ENCODE measurements around the gene SERPINB2. TPM values are rescaled to one million over a fixed set of nuclear protein-coding genes. Genes with fewer than 3 reads are reported as not detected.

SERPINB2 gene
- total and polyA plus RNA-seq, 5 experiments from 2014 or later = 0.09 to 1.9 (median 1.5) TPM; not detected in 2

DNA sequence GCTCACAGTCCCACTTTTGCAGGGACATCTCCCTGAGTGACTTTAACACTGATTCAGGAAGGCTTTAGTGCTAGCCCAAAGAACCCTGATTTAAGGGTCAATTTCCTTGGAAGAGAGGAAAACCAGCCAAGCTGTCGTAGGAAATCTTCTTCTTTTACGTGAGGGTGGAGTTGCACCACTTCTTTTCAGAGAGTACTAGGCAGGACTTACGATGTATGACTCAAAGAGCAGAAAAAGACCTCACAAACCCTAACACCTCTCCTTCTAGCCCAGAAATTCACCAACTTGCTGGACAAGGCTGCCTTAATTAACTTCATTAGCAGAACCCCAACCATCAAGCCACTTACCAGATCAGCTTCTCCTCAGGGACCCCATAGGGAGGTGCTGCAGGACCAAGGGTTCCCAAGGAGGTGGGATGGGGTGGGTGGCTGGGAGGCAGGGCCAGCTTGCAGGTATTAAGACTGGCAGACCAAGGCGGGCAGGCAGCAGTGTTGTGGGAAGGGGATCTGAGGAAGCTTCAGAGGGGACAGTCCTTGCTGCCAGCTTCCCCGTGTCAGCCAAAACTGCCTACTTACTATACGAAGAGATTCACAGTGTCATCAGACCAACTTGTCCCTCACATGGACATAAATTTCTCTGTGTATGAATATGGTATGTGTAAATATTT, 6.7 kb downstream of the SERPINB2 start:
- POLR2A ChIA-PET = no interaction called here
- H3K4me1 Mint-ChIP-seq = no peaks in the 10 kb centered on the region
- no peaks in the 10 kb centered on the region for H3K9me3 Mint-ChIP-seq
- peaks cover 0 to 46% (median 5%) of the 10 kb centered on the region in 5 donors for H3K27me3 Mint-ChIP-seq
- no peak overlapping the region for H3K27ac Mint-ChIP-seq
- no peaks in the 10 kb centered on the region for H3K36me3 Mint-ChIP-seq
- DNase-seq (no peak), ATAC-seq (no peak)
- H3K4me3 Mint-ChIP-seq = no peak overlapping the region

DNA sequence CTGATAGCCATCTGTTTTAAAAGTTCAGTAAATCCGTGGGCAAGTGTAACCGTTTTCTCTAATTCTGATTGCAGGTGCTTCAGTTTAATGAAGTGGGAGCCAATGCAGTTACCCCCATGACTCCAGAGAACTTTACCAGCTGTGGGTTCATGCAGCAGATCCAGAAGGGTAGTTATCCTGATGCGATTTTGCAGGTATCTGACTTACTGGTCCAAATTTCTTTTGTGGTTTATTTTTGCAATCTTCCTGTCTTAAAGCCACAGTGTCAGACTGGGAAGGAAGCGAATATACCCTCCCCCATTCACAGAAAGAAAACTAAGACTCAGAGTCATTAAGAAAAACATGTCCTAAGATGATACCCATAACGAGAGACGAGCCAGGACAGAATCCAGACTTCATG, 7.7 kb downstream of the SERPINB2 start:
- Mint-ChIP-seq H3K4me3 (no peak overlapping the region), H3K36me3 (no peaks in the 10 kb centered on the region), H3K9me3 (no peaks in the 10 kb centered on the region), H3K27me3 (peaks cover 0 to 46% (median 5%) of the 10 kb centered on the region in 5 donors), H3K4me1 (no peaks in the 10 kb centered on the region), H3K27ac (no peak overlapping the region)
- POLR2A ChIA-PET = no interaction called here
- no peak for DNase-seq
- no peak for ATAC-seq

DNA sequence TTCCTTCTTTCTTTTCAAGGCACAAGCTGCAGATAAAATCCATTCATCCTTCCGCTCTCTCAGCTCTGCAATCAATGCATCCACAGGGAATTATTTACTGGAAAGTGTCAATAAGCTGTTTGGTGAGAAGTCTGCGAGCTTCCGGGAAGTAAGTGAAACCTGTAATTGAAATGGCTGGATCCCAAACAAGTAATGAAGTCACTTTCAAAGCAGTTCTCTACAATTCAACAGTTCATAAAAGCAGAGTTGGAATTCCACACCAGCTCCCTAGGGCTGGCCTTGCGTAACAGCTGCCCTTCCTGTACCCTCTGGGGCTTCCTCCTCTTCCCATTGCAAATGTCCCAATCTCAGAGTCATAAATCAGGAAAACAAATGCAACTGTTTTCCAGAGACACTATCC, 9.6 kb downstream of the SERPINB2 start:
- Mint-ChIP-seq H3K27me3 (peaks cover 1 to 35% (median 4%) of the 10 kb centered on the region in 5 donors), H3K27ac (no peak overlapping the region), H3K9me3 (no peaks in the 10 kb centered on the region), H3K4me3 (no peak overlapping the region), H3K4me1 (no peaks in the 10 kb centered on the region), H3K36me3 (no peaks in the 10 kb centered on the region)
- ATAC-seq = no peak
- POLR2A ChIA-PET = no interaction called here
- DNase-seq = no peak

DNA sequence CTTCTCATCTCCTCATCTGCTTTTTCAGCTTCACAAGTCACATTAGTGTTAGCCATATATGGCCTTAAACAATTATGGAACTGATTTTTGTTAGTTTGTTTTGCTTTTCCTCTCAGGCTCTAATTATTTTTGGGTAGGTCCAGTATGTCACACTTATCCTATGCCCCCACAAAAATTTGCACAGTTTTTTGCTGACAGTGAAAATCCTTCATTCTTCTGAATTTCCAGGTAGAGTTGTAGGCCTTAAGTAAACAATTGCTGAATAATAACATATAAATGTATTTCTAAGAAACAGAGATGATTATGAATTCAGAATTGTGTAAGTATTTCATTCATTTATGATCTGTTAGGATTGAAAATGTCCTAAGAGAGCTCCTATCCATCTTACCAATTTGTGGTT, 11.7 kb downstream of the SERPINB2 start:
- Mint-ChIP-seq H3K4me3 (no peak overlapping the region), H3K27me3 (peaks cover 1 to 21% (median 7%) of the 10 kb centered on the region in 5 donors), H3K36me3 (no peaks in the 10 kb centered on the region), H3K27ac (no peak overlapping the region), H3K9me3 (no peaks in the 10 kb centered on the region), H3K4me1 (no peaks in the 10 kb centered on the region)
- no peak for DNase-seq
- POLR2A ChIA-PET = no interaction called here
- ATAC-seq = no peak

DNA sequence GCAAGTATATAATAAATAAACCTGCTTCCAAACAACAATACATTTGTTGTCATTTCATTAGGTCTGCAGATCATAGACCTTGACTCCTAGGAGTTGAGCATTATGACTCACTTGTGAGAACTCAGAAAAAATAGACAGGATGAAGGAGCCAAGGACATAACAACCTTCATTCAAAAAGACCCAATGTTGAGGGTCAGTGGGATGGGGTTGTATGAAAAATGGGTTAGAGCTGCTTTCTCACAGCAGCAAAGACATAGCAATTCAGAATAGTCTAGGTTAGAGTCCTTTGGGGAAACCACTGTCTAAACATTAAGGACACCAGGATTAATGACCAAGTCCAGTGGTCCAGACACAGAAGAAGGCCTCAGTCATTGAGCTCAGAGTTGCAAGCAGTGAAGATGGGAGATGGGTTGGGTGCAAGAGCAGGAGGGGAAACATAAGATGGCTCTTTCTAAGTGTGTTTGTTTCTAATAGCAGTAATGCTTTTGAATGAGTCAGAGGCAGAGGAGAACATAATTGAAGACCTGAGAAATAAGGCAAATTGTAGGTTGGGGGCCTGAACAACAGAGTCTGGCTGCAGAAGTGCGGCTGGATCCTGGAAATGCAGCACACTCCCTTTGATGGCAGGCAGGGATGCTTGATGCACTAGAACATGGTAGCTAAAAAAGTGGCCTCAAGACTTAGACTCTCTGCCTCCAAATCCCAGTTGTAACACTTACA, 16.5 kb downstream of the SERPINB2 start:
- POLR2A ChIA-PET = no interaction called here
- DNase-seq (no peak), ATAC-seq (no peak)
- peaks cover 1 to 11% (median 7%) of the 10 kb centered on the region in 5 donors for H3K27me3 Mint-ChIP-seq
- no peak overlapping the region for H3K27ac Mint-ChIP-seq
- H3K4me3 Mint-ChIP-seq = no peak overlapping the region
- no peaks in the 10 kb centered on the region for H3K36me3 Mint-ChIP-seq
- peaks cover 0 to 2% (median 0%) of the 10 kb centered on the region in 9 donors for H3K9me3 Mint-ChIP-seq
- no peaks in the 10 kb centered on the region for H3K4me1 Mint-ChIP-seq

DNA sequence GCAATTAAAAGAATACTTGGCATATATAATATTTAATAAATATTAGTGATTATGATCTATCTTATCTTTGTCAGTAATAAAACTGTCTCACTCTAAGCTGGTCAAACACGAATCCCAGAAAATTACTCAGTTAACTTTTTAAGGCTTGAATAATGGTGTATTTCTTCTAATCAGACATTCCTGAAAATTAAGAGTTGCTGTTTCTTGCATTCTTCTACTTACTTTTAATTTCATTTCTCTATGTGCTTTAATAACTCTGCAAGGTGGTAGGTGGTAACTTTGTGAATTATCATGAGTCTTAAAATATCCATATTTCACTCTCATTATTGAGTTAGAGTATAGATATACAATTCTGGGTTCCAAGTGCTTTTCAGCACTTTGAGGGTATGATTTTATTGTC, 17.2 kb downstream of the SERPINB2 start:
- peaks cover 1 to 11% (median 7%) of the 10 kb centered on the region in 5 donors for H3K27me3 Mint-ChIP-seq
- H3K9me3 Mint-ChIP-seq = peaks cover 0 to 2% (median 0%) of the 10 kb centered on the region in 9 donors
- H3K27ac Mint-ChIP-seq = no peak overlapping the region
- ATAC-seq = no peak
- POLR2A ChIA-PET = no interaction called here
- no peak overlapping the region for H3K4me3 Mint-ChIP-seq
- DNase-seq = no peak
- H3K36me3 Mint-ChIP-seq = no peaks in the 10 kb centered on the region
- no peaks in the 10 kb centered on the region for H3K4me1 Mint-ChIP-seq

DNA sequence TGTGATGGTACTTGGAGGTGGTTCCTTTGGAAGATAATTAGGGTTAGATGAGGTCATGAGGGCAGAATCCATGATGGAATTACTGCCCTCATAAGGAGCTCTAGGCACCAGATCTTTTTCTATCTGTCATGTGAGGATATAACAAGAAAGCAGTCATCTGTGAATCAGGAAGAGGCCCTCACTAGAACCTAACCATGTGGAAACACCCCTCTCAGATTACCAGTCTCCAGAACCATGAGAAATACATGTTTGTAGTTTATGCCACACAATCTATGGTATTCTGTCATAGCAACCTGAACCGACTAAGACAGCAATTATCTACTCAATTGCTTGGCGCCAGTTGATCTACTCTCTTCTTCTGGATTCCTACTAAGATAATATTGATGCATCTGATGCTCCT, 17.9 kb downstream of the SERPINB2 start:
- ATAC-seq (no peak), DNase-seq (no peak)
- peaks cover 2 to 10% (median 7%) of the 10 kb centered on the region in 5 donors for H3K27me3 Mint-ChIP-seq
- POLR2A ChIA-PET = no interaction called here
- peaks cover 0 to 2% (median 0%) of the 10 kb centered on the region in 9 donors for H3K9me3 Mint-ChIP-seq
- H3K27ac Mint-ChIP-seq = no peak overlapping the region
- no peaks in the 10 kb centered on the region for H3K4me1 Mint-ChIP-seq
- H3K36me3 Mint-ChIP-seq = no peaks in the 10 kb centered on the region
- H3K4me3 Mint-ChIP-seq = no peak overlapping the region

DNA sequence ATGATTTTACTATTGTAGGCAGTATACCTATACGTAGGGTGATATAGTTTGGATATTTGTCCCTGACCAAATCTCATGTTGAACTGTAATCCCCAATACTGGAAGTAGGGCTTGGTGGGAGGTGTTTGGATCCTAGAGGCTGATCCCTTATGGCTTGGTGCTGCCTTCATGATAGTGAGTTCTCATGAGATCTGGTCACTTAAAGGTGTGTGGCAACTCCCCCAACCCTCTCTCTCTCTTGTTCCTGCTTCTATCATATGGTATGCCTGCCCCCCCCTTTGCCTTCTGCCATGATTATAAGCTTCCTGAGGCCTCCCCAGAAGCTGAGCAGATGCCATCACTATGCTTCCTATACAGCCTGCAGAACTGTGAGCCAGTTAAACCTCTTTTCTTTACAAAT, 18.6 kb downstream of the SERPINB2 start:
- DNase-seq (no peak), ATAC-seq (no peak)
- POLR2A ChIA-PET = no interaction called here
- Mint-ChIP-seq H3K27ac (no peak overlapping the region), H3K9me3 (peaks cover 0 to 2% (median 0%) of the 10 kb centered on the region in 9 donors), H3K4me1 (no peaks in the 10 kb centered on the region), H3K27me3 (peaks cover 3 to 13% (median 7%) of the 10 kb centered on the region in 5 donors), H3K36me3 (no peaks in the 10 kb centered on the region), H3K4me3 (no peak overlapping the region)

DNA sequence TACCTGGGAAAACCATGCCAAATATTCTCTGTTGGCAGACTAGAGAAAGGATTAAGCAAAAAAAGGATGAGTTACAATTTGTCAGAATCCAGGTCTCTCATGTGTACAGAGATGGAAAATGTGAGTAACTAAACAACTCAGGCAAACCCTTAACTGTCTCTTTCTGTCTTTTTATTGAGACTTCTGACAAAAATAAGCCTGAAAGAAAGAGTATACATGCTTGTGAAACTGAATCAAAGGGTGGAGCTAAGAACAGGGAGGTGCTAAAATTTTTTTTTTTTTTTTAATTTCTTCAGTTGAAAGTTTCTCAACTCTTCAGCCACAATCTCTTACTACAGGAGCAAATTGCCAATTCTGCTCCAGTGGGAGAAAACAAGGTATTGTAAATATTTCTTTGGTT, 20.2 kb downstream of the SERPINB2 start, which contains the start of gene SERPINB10:
SERPINB10 (plus strand) TSS at position 295 of the 400 bp plus-strand sequence. CDS start 7,553 bp downstream, outside the sequence.
- Mint-ChIP-seq H3K9me3 (peaks cover 0 to 2% (median 0%) of the 10 kb centered on the region in 9 donors), H3K4me1 (no peaks in the 10 kb centered on the region), H3K36me3 (no peaks in the 10 kb centered on the region), H3K27ac (no peak within 1 kb of the TSS), H3K27me3 (peaks cover 3 to 21% (median 15%) of the 10 kb centered on the region in 5 donors), H3K4me3 (no peak within 1 kb of the TSS)
- no peak for ATAC-seq
- no peak for DNase-seq
- POLR2A ChIA-PET = no interaction called here

DNA sequence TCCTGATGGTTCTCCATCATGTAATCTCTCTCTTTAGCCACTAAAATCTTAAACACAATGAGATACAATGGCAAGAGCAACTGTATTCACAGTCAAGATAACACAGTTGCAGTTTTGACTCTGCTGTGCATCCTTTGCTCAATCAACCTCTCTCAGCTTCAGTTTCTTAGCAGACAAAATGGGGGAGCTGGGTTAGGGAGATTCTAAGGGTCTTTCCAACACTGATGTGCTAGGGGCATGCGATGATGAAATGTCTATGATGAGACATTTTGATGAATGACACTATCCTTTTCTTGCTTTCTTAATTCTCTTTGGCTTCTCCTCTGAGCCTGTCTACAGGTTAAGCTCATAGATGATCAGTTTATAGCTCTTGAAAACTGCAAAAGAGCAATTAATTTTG, 21.4 kb downstream of the SERPINB2 start:
- ATAC-seq = no peak
- Mint-ChIP-seq H3K27ac (no peak overlapping the region), H3K9me3 (peaks cover 0 to 4% (median 0%) of the 10 kb centered on the region in 9 donors)

DNA sequence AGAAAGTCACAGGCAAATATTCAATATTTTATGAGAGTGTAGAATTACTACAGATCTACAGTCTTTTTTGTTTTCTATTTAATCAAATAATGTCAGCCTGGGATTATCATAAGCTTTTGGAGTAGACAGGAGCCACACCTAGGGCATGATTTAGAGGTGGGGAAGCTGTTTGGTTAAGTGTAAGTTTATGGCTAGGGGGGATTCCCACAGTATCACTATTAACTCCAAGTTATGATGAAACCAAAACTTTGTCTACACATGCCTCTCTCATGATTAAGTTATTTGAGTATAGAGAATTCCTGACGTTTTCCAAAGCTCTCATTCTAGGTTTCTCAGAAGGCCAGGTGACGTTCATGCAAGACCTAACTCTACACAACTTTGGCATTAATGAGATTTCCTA, 22.4 kb downstream of the SERPINB2 start:
- ATAC-seq (no peak), DNase-seq (no peak)
- H3K27ac Mint-ChIP-seq = no peak overlapping the region
- H3K36me3 Mint-ChIP-seq = no peaks in the 10 kb centered on the region
- no peak overlapping the region for H3K4me3 Mint-ChIP-seq
- H3K27me3 Mint-ChIP-seq = peaks cover 4 to 43% (median 29%) of the 10 kb centered on the region in 5 donors
- peaks cover 0 to 4% (median 0%) of the 10 kb centered on the region in 9 donors for H3K9me3 Mint-ChIP-seq
- POLR2A ChIA-PET = no interaction called here
- no peaks in the 10 kb centered on the region for H3K4me1 Mint-ChIP-seq

More for the DNA sequence above, 21.4 kb downstream of the SERPINB2 start:
- POLR2A ChIA-PET = no interaction called here
- no peak for DNase-seq
- H3K4me3 Mint-ChIP-seq = no peak overlapping the region
- H3K27me3 Mint-ChIP-seq = peaks cover 4 to 33% (median 19%) of the 10 kb centered on the region in 5 donors
- H3K36me3 Mint-ChIP-seq = no peaks in the 10 kb centered on the region
- no peaks in the 10 kb centered on the region for H3K4me1 Mint-ChIP-seq

DNA sequence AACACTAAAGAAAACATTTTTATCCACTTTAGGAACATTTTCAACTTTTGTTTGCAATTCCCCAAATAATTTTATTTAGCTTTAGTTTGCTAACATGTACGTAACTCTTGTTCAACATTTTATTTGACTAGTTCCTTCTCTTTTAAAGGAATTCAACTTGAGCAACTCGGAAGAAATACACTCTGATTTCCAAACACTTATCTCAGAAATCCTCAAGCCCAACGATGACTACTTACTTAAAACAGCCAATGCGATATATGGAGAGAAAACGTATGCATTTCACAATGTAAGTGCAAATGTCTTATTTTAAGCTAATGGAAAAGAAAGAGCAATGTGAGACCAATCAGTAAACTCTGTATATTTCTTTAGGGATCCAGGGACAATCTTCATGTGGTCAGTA, 30.3 kb downstream of the SERPINB2 start:
- H3K27ac Mint-ChIP-seq = no peak overlapping the region
- POLR2A ChIA-PET = no interaction called here
- ATAC-seq = no peak

DNA sequence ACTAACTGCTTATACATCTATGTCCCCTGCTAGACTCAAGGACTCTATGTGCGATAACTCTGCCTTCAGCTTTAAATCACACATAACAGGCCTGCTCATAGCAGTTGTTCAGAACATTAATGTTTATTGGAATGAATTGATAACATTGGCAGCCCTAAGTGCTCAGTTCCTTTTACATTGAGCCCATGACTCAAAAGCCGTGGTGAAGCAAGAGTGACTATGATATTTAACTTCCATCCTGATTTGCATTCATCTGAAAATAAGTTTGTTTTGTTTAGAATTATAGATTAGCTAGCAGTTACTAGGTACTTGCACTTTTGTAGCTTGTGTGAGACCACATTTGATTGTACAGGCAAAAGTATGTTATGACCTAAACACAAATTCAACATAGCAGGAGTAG, 34.5 kb downstream of the SERPINB2 start:
- Mint-ChIP-seq H3K4me3 (no peak overlapping the region), H3K4me1 (no peaks in the 10 kb centered on the region), H3K27me3 (peaks cover 20 to 58% (median 25%) of the 10 kb centered on the region in 5 donors), H3K27ac (no peak overlapping the region), H3K9me3 (no peaks in the 10 kb centered on the region), H3K36me3 (no peaks in the 10 kb centered on the region)
- DNase-seq (no peak), ATAC-seq (no peak)
- POLR2A ChIA-PET = no interaction called here

More for the DNA sequence above, 30.3 kb downstream of the SERPINB2 start:
- H3K4me3 Mint-ChIP-seq = no peak overlapping the region
- peaks cover 0 to 2% (median 0%) of the 10 kb centered on the region in 9 donors for H3K9me3 Mint-ChIP-seq
- no peaks in the 10 kb centered on the region for H3K36me3 Mint-ChIP-seq
- H3K27me3 Mint-ChIP-seq = peaks cover 19 to 49% (median 33%) of the 10 kb centered on the region in 5 donors
- no peak for DNase-seq
- no peaks in the 10 kb centered on the region for H3K4me1 Mint-ChIP-seq
